ENCODE measurements around the gene ELAPOR2.

- TF ChIP-seq RAD21 (IDR thresholded peaks at IDR 0.05; ENCODE audit: low read depth) (no peak), TCF12 (IDR thresholded peaks at IDR 0.05; ENCODE audit: low read depth) (no peak)
- TF ChIP-seq, protein P1, sequence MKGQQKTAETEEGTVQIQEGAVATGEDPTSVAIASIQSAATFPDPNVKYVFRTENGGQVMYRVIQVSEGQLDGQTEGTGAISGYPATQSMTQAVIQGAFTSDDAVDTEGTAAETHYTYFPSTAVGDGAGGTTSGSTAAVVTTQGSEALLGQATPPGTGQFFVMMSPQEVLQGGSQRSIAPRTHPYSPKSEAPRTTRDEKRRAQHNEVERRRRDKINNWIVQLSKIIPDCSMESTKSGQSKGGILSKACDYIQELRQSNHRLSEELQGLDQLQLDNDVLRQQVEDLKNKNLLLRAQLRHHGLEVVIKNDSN (IDR thresholded peaks at IDR 0.05): no peak
Measured at GRCh38 chr7:87060288-87060537, 759 bp upstream of the ELAPOR2 start.
